NCI-H2196 treated with DMSO at 0.1 percent for 48 hours (cell line): Measurements from ENCODE around the gene MEX3D.

Experiments used
- DNase-seq: peaks from one replicate; lab custom pipeline; 2025; ENCODE audit not compliant: unreplicated experiment; lab: John Stamatoyannopoulos, UW

The MEX3D gene

GRCh38 chr19:1568320-1569019 lies at the start of gene MEX3D:
TSS of gene MEX3D (minus strand) at chr19:1568325. CDS start at chr19:1568058, 267 bp downstream.
- peak; percentile 68 for DNase-seq

GRCh38 chr19:1616875-1617274 lies 48.8 kb upstream of the MEX3D start:
- no peak for DNase-seq

GRCh38 chr19:1616396-1616795 lies 48.3 kb upstream of the MEX3D start:
- no peak for DNase-seq

- DNase-seq = no peak
Observed at GRCh38 chr19:1615156-1615765, 47.1 kb upstream of the MEX3D start.

GRCh38 chr19:1613808-1614570 lies 45.9 kb upstream of the MEX3D start:
- no peak for DNase-seq

DNA sequence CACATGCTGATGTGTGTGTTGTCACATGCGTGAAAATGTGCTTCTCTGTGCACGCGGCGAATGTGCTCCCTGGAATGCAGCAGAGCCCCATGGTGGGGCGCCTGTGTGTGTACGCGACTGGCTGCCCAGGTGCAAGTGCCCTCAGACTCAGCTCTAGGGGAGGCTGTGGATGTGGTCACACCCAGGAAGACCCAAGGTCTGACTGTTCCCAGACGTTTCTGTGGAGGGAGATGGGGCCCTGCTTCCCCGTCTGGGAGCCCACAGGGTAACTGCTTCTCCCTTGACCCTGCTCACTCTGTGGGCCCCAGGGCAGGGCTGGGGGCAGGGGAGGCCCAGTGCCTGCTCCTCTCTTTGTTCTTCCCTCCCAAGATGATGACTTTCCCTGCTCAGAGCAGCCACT lies 45.0 kb upstream of the MEX3D start:
- no peak for DNase-seq

DNA sequence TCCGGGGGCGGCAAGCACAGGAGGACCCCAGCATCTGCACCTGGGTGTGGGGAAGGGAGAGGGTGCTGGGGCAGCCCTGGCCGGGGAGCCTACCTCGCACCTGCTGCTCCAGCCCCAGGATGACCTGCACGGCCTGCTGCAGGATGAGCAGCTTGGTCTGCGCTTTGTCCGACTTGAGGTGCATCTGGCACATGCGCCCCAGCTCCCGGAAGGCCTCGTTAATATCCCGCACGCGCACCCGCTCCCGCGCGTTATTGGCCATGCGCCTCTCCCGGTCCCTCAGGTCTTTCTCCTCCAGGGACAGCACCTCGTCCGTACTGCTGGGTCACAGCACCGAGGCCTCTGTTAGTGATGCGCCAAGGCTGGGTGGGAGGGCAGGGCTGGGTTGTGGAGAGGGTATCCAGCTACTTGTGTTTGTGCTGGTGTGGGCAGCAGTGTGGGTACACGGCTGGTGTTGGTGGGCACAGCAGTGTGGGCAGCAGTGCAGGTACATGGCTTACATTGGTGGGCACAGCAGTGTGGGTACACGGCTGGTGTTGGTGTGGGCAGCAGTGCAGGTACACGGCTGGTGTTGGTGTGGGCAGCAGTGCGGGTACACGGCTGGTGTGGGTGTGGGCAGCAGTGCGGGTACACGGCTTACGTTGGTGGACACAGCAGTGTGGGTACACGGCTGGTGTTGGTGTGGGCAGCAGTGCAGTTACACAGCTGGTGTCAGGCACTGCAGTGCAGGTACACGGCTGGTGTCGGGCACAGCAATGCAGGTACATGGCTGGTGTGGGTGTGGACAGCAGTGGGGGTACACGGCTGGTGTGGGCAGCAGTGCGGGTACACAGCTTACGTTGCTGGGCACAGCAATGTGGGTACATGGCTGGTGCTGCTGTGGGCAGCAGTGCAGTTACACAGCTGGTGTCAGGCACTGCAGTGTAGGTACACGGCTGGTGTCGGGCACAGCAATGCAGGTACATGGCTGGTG lies 44.3 kb upstream of the MEX3D start:
- DNase-seq = no peak

GRCh38 chr19:1611353-1611752 lies 43.2 kb upstream of the MEX3D start:
- no peak for DNase-seq

GRCh38 chr19:1610579-1610978 lies 42.5 kb upstream of the MEX3D start:
- no peak for DNase-seq

- no peak for DNase-seq
Observed at GRCh38 chr19:1609680-1610474, 41.8 kb upstream of the MEX3D start.

GRCh38 chr19:1609103-1609396 lies 40.9 kb upstream of the MEX3D start:
- no peak for DNase-seq

DNA sequence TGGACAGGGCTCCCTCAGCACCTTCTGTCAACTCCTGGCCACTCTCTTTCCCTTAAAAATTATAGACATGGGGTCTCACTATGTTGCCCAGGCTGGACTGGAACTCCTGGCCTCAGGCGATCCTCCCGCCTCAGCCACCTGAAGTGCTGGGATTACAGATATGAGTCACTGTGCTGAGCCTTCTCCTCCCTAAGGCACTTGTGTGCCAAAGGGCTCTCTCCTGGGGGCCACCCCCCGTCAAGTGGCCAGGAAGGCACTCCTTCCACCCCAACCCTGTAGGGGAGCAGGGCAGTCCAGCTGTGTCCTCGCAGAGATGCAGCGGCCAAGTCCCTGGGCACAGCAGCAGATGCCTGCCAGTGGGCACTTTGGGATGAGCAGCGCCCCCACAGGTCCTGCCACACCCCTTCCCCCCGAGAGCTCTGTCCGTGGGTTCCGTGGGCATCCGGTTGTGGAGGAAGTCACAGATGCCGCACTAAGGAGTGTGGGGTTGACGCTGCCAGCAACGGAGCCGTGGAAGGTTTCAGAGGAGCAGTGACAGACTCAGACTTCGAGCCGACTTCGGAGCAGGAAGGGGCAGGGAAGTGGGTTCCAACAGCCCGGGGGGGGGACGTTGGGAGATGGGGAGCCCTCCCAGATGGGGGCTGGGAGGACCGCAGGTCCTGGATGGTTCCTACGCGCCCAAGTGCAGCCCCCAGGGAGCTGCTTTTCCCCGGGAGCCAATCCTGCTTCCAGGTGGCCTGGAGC lies 40.4 kb upstream of the MEX3D start:
- DNase-seq = no peak

DNA sequence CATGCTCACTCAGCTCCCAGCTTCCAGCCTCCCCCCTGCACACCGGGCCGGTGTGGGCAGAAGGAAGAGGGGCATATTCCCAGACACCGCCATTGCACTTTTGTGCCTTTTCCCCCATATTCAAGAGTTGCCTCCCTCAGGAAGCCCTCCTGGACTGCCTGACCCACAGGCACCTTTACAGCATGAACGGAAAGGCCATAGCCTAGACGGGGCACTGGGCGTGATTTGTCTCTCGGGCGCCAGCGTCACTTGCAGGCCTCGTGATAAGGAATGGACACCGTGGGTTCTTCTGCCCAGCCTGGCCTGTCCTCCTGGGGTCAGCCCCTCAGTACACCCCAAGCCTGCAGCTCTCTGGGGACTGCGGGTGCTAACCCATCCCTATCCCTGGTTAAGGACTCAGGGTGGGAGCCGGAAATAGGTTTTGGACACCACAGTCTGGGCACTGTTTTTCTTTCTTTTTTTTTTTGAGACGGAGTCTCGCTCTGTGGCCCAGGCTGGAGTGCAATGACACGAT lies 38.1 kb upstream of the MEX3D start:
- no peak for DNase-seq

DNA sequence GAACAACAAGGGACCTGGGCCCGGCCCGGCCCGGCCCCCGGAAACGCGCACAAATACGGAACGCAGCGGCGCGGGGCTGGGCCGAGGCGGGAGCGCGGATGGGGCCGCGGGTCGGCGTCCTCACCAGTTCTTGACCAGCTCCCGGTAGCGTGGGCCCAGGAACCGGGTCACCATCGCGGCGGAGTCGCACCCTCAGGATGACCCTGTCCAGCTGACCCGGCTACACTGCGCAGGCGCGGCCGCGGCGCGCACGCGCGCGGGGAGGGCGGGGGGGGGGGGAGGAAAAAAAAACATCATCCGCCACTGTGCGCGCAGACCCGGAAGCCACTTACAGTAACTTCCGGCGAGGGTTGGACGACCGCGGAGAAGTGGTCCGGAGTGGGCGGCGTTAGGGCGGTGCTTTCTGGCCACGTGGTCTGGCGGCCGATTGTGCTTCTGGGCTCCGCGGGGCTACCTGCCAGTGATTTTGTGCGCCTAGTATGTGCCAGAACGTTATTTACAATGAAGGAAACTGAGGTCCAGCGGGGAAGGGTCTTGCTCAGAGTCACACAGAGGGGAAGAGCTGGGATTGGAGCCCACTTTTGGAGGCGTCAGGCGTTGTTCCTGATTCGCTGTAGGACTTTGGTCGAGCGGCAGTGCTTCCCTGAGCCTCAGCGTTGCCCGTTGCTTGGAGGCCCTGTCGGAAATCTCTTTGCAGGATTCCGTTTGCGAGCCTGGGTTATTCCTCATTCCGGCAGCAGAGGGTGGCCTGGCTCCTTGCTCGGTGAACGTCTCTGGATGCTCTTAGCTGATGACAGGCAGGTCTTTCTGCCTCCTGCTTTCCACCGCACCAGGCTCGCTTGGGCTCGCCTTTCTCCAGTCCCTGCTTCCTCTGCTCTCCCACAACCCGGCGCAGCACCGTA lies 37.4 kb upstream of the MEX3D start, which contains the start of gene UQCR11:
Gene UQCR11 (minus strand): TSS at position 227 of the 902 bp plus-strand sequence. CDS start 53 bp downstream, at position 174.
- DNase-seq = peak; percentile 93

- DNase-seq = no peak
Observed at GRCh38 chr19:1602091-1602707, 34.1 kb upstream of the MEX3D start.

DNA sequence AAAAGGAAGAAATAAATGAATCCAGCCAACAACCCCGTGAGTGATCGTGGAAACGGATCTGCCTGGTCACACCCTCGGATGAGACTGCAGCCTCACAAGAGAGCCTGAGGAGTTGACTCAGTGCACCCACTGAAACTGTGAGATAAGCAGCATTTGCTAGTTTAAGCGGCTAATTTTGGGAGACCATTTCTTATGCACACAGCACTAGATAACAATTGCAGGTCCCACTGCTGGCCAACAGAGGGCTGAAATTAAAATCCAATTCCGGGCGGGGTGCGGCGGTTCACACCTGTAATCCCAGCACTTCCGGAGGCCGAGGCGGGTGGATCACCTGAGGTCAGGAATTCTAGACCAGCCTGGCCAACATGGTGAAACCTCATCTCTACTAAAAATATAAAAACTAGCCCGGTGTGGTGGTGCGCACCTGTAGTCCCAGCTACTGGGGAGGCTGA lies 33.5 kb upstream of the MEX3D start:
- DNase-seq = no peak

DNA sequence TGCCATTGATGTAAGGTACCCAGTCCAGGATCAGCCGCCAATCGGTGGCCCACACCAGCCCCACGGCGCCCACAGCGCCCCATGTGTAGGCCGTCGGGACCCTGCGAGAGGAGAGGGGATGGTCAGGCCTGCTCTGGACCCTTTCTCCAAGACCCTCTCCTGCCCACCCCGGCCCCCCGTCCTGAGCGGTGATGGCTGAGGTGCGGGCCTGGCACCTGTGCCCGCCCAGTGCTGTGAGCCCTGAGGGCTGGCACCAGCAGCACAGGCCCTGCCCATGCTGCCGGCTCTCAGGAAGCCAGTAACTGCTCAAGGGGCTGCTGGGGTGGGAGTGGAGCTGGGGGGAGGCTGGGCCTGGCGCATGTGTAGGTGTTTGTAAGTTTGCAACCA lies 31.3 kb upstream of the MEX3D start:
- DNase-seq = no peak
